HL-60 (cell line): ENCODE data around the gene ZSCAN30.

Experiments used
- GABPA ChIP-seq: IDR thresholded peaks from 2 replicates; pipeline ENCODE4 v1.6.1; 2012; ENCODE audit warnings: low read depth
- POLR2AphosphoS5 ChIP-seq: IDR thresholded peaks from 2 replicates; pipeline ENCODE4 v1.6.1; 2012; ENCODE audit warnings: low read depth
- REST ChIP-seq: IDR thresholded peaks from 2 replicates; pipeline ENCODE4 v1.6.1; 2012; ENCODE audit warnings: low read depth; ENCODE audit not compliant: insufficient replicate concordance
- SPI1 ChIP-seq: IDR thresholded peaks from 2 replicates; pipeline ENCODE4 v1.6.1; 2012; ENCODE audit warnings: low read depth, mild to moderate bottlenecking, borderline replicate concordance
- TF ChIP-seq, protein P1 (sequence below): IDR thresholded peaks from one replicate; pipeline ENCODE4 v1.5.1; 2011; ENCODE audit warnings: low read length, control low read depth, inconsistent platforms; ENCODE audit not compliant: insufficient read depth

DNA sequence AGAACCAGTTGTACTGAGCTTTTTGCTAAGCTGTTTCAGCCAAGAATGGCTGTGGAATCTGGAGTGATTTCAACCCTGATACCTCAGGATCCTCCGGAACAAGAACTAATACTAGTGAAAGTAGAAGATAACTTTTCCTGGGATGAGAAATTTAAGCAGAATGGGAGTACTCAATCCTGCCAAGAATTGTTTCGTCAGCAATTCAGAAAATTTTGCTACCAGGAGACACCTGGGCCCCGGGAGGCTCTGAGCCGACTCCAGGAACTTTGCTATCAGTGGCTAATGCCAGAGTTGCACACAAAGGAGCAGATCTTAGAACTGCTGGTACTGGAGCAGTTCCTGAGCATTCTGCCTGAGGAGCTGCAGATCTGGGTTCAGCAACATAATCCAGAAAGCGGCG is 47.6 kb downstream of the ZSCAN30 start:
- TF ChIP-seq GABPA: no peak
- TF ChIP-seq SPI1: no peak
- TF ChIP-seq, protein P1, sequence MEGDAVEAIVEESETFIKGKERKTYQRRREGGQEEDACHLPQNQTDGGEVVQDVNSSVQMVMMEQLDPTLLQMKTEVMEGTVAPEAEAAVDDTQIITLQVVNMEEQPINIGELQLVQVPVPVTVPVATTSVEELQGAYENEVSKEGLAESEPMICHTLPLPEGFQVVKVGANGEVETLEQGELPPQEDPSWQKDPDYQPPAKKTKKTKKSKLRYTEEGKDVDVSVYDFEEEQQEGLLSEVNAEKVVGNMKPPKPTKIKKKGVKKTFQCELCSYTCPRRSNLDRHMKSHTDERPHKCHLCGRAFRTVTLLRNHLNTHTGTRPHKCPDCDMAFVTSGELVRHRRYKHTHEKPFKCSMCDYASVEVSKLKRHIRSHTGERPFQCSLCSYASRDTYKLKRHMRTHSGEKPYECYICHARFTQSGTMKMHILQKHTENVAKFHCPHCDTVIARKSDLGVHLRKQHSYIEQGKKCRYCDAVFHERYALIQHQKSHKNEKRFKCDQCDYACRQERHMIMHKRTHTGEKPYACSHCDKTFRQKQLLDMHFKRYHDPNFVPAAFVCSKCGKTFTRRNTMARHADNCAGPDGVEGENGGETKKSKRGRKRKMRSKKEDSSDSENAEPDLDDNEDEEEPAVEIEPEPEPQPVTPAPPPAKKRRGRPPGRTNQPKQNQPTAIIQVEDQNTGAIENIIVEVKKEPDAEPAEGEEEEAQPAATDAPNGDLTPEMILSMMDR: no peak
- TF ChIP-seq POLR2AphosphoS5: no peak
- TF ChIP-seq REST: no peak
